ENCODE results near the gene MCEMP1.
A peak's percentile ranks its signal among the peaks of the same experiment; 100 is the strongest.

MCEMP1 gene

GRCh38 chr19:7690779-7691258 is 13.9 kb downstream of the MCEMP1 start:
- no peak overlapping the region for H3K4me3 Mint-ChIP-seq
- H3K4me1 Mint-ChIP-seq, result peaks cover 14% of the 10 kb centered on the region
- H3K27ac Mint-ChIP-seq, result no peak overlapping the region
- H3K36me3 Mint-ChIP-seq, result peaks cover 3% of the 10 kb centered on the region
- ATAC-seq (ENCODE audit: low read depth) (no peak), DNase-seq (ENCODE audit: low spot score in 2 of 2) (no peak)
- H3K27me3 Mint-ChIP-seq, result no peaks in the 10 kb centered on the region
- no peaks in the 10 kb centered on the region for H3K9me3 Mint-ChIP-seq

- Mint-ChIP-seq H3K27me3 (no peaks in the 10 kb centered on the region), H3K27ac (no peak overlapping the region), H3K9me3 (no peaks in the 10 kb centered on the region), H3K36me3 (peaks cover 5% of the 10 kb centered on the region), H3K4me1 (peaks cover 15% of the 10 kb centered on the region), H3K4me3 (no peak overlapping the region)
- no peak for DNase-seq (ENCODE audit: low spot score in 2 of 2)
- no peak for ATAC-seq (ENCODE audit: low read depth)
Measured at GRCh38 chr19:7691497-7691896, 14.6 kb downstream of the MCEMP1 start.

DNA sequence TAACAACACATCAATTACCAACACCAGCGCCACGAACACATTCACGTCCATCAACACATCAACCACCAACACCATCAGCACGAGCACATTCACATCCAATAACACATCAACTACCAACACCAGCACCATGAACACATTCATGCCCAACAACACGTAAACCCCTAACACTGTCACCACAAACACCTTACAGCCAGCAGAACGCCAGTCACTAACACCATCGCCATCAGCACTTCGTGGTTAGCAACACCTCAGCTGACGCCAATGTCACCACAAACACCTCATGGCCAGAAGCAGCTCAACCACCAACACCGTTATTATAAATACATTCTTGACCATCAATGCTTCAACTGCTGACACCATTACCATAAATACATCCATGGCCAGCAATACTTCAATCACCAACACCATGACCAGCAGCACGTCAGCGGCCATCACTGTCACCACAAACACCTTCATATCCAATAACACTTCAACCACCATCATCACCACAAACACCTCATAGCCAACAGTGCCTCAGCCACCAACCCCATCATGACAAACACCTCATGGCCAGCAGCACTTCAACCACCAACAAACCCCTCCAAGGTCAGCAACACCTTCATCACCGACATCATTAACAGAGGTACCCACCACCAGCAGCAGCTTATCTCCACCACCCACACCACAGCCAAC is 15.7 kb downstream of the MCEMP1 start:
- Mint-ChIP-seq H3K4me3 (no peak overlapping the region), H3K27ac (no peak overlapping the region), H3K36me3 (peaks cover 7% of the 10 kb centered on the region), H3K4me1 (peaks cover 15% of the 10 kb centered on the region), H3K9me3 (no peaks in the 10 kb centered on the region), H3K27me3 (no peaks in the 10 kb centered on the region)
- no peak for DNase-seq (ENCODE audit: low spot score in 2 of 2)
- ATAC-seq (ENCODE audit: low read depth), result no peak

DNA sequence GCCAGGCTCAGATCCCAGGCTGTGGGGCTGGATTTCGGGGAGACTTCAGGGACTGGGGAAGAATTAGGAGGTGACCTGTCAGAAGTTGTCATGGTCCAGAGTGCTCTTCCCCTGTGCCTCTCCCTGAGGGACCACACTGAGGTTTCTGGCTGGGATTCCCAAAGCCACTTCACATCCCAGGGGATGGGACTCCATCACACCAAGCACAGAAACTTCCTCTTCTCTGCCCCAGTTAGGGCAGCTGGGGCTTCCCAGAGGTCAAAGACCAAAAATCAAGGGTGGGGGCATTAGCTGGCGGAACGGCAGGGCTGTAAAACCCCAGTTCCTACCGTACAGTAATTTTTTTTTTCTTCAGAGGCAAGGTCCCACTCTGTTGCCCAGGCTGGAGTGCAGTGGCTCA is 17.6 kb downstream of the MCEMP1 start:
- Mint-ChIP-seq H3K27me3 (no peaks in the 10 kb centered on the region), H3K36me3 (peaks cover 7% of the 10 kb centered on the region), H3K27ac (peak overlapping the region; percentile 62), H3K9me3 (no peaks in the 10 kb centered on the region), H3K4me1 (peaks cover 26% of the 10 kb centered on the region), H3K4me3 (peak overlapping the region; percentile 16)
- ATAC-seq (ENCODE audit: low read depth) (peak; percentile 85), DNase-seq (ENCODE audit: low spot score in 2 of 2) (peak in 1 of 2 donors; percentile 48)

GRCh38 chr19:7697721-7698287 is 20.9 kb downstream of the MCEMP1 start:
- peaks cover 8% of the 10 kb centered on the region for H3K36me3 Mint-ChIP-seq
- no peaks in the 10 kb centered on the region for H3K9me3 Mint-ChIP-seq
- ATAC-seq (ENCODE audit: low read depth), result no peak
- no peak for DNase-seq (ENCODE audit: low spot score in 2 of 2)
- H3K27me3 Mint-ChIP-seq, result no peaks in the 10 kb centered on the region
- H3K27ac Mint-ChIP-seq, result no peak overlapping the region
- H3K4me1 Mint-ChIP-seq, result peaks cover 51% of the 10 kb centered on the region
- no peak overlapping the region for H3K4me3 Mint-ChIP-seq

DNA sequence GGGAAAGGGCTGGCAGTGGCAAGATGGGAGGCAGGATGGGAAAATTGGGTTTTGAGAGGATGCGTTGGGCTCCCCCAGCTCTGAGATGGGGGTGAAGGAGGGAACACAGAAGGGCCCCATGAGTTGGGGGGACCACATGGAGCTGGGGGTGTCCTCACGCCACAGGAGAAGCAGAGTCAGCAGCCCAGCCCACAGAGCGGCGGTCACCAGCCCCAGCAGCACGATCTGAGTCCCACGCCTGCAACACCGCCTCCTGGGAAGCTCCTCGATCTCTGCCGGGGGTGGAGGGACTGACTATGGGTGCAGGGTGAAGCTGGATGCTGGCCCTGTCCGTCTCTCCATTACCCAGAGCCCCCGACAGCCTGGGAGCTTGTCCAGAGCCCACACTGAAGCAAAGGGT is 21.7 kb downstream of the MCEMP1 start:
- Mint-ChIP-seq H3K27ac (peak overlapping the region; percentile 97), H3K9me3 (no peaks in the 10 kb centered on the region), H3K36me3 (peaks cover 8% of the 10 kb centered on the region), H3K4me1 (peaks cover 56% of the 10 kb centered on the region), H3K4me3 (peak overlapping the region; percentile 33), H3K27me3 (no peaks in the 10 kb centered on the region)
- ATAC-seq (ENCODE audit: low read depth) (no peak), DNase-seq (ENCODE audit: low spot score in 2 of 2) (no peak)

DNA sequence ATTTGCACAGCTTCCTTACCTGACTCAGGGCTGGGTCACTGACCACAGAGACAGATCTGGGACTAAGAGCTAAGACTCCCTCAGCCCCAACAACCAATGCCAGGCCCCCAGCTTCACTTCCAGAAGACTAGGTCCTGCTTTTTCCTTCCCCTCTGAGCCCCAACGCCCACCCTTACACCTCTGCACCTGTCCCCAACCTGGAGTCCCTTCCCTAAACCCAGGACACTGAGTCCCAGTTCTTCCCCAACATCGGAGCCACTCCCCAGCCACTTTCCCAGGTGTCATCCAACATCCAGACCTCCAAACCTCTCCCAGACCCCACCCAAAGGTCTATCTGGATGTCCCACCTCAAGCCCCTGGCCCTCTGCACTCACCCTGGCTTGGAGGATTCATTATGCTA is 22.1 kb downstream of the MCEMP1 start:
- Mint-ChIP-seq H3K36me3 (peaks cover 8% of the 10 kb centered on the region), H3K27ac (peak overlapping the region; percentile 97), H3K4me1 (peaks cover 59% of the 10 kb centered on the region), H3K27me3 (no peaks in the 10 kb centered on the region), H3K4me3 (peak overlapping the region; percentile 33), H3K9me3 (no peaks in the 10 kb centered on the region)
- ATAC-seq (ENCODE audit: low read depth), result no peak
- DNase-seq (ENCODE audit: low spot score in 2 of 2), result no peak

DNA sequence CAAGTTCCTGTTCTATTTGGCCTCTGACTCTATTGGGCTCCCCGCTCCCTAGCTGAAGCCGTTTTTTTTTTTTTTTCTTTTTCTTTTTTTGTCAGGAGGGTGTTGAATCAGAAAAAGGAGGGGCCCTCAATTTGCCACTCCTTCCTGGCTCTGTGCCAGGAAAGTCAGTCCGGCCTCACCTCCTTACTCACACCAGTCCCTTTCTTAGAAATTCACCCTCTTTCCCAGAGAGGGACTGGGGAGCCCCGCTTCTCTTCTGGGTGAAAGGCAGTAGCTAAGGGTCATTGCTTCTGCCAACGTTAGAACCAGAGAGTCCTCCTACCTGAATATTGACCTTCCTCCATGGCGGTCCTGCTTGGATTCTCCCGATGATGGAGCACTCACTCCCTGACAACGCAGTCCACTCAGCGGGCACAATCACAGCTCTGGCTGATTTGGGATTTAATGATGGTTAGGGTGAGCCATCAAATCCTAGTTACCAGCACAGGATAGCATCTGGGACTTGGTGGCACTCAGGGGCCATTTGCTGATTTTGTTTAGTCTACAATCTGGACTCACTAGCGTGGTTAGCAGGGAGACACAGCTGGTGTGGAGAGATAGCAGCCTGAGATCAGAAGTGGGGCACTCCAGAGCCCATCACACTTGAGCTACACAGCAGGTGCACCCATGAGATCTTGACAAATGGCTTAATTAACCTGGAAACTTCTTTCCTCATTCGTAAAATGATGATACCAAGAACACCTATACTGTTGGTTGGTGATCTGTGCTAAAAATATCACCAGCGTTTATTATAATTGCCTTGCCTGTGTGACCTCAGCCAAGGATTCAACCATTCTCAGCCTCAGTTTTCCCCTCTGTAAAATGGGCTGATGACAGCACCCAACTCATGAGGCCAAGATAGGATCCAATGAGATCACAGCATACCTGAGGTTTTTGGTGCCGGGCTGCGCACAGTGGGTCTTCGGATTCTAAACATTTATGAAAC is 22.8 kb downstream of the MCEMP1 start:
- H3K4me1 Mint-ChIP-seq, result peaks cover 60% of the 10 kb centered on the region
- DNase-seq (ENCODE audit: low spot score in 2 of 2), result no peak
- H3K36me3 Mint-ChIP-seq, result peaks cover 8% of the 10 kb centered on the region
- peak; percentile 17 for ATAC-seq (ENCODE audit: low read depth)
- H3K9me3 Mint-ChIP-seq, result no peaks in the 10 kb centered on the region
- H3K27ac Mint-ChIP-seq, result peak overlapping the region; percentile 97
- H3K27me3 Mint-ChIP-seq, result no peaks in the 10 kb centered on the region
- peak overlapping the region; percentile 72 for H3K4me3 Mint-ChIP-seq

DNA sequence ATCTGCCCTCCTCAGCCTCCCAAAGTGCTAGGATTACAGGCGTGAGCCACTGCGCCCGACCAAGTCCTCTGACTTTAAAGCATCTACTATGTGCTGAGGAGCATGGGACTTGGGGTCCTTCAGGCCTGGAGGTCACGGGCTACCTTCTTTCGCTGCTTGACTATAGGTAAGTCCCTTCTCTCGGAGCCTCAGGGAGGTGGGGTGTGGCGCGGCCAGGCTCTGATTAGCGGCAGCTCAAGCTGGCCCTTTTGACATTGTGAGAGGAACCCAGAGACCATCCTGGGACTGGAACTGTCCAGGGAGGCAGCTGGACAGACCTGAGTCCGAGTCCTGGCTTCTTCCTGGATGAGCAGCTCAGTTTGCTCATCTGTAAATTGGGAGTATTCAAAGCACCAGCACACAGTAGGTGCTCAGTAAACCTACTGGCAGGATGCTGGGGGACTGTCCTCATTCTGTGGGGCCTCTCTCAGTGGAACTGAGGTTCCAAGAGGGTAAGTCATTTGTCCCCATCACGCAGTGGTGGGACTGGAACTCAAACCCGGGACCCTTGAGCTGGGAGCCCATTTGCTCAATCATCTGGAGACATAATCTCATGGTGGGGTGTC is 24.3 kb downstream of the MCEMP1 start:
- Mint-ChIP-seq H3K4me3 (peak overlapping the region; percentile 64), H3K27ac (peak overlapping the region; percentile 97), H3K9me3 (no peaks in the 10 kb centered on the region), H3K4me1 (peaks cover 62% of the 10 kb centered on the region), H3K36me3 (peaks cover 8% of the 10 kb centered on the region), H3K27me3 (no peaks in the 10 kb centered on the region)
- ATAC-seq (ENCODE audit: low read depth), result no peak
- DNase-seq (ENCODE audit: low spot score in 2 of 2), result no peak

GRCh38 chr19:7701654-7702457 is 25.0 kb downstream of the MCEMP1 start, which contains the start of gene FCER2:
Gene FCER2, minus strand, starts transcription at chr19:7702131. Its CDS starts 2,371 bp downstream, at chr19:7699760.
- Mint-ChIP-seq H3K9me3 (no peaks in the 10 kb centered on the region), H3K27ac (peak within 1 kb of the TSS; percentile 97), H3K36me3 (peaks cover 5% of the 10 kb centered on the region), H3K4me1 (peaks cover 66% of the 10 kb centered on the region), H3K27me3 (no peaks in the 10 kb centered on the region), H3K4me3 (peak within 1 kb of the TSS; percentile 64)
- DNase-seq (ENCODE audit: low spot score in 2 of 2) (peak; percentile 55 to 66), ATAC-seq (ENCODE audit: low read depth) (peak; percentile 59)

DNA sequence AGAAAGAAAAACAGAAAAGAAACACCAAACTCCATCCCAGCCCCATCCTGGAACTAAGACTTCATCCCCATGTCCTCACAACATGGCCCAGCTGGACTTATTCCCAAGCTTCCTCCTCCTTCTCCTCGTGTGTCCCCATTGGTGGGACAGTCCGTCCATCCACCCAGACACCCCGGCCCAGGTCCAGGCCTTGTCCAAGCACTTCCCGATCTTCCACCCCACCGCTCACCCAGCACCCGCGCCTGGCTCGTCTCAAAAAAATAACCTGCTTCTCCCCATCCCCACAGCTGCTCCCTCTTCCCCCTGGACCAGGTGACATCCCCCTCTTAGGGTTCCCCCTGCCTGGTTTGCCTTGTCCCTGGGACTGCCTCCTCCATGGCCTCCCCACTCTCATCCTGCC is 26.4 kb downstream of the MCEMP1 start:
- H3K27me3 Mint-ChIP-seq, result no peaks in the 10 kb centered on the region
- no peaks in the 10 kb centered on the region for H3K9me3 Mint-ChIP-seq
- H3K4me1 Mint-ChIP-seq, result peaks cover 69% of the 10 kb centered on the region
- ATAC-seq (ENCODE audit: low read depth) (no peak), DNase-seq (ENCODE audit: low spot score in 2 of 2) (no peak)
- peak overlapping the region; percentile 44 for H3K4me3 Mint-ChIP-seq
- H3K36me3 Mint-ChIP-seq, result peaks cover 5% of the 10 kb centered on the region
- peak overlapping the region; percentile 97 for H3K27ac Mint-ChIP-seq

DNA sequence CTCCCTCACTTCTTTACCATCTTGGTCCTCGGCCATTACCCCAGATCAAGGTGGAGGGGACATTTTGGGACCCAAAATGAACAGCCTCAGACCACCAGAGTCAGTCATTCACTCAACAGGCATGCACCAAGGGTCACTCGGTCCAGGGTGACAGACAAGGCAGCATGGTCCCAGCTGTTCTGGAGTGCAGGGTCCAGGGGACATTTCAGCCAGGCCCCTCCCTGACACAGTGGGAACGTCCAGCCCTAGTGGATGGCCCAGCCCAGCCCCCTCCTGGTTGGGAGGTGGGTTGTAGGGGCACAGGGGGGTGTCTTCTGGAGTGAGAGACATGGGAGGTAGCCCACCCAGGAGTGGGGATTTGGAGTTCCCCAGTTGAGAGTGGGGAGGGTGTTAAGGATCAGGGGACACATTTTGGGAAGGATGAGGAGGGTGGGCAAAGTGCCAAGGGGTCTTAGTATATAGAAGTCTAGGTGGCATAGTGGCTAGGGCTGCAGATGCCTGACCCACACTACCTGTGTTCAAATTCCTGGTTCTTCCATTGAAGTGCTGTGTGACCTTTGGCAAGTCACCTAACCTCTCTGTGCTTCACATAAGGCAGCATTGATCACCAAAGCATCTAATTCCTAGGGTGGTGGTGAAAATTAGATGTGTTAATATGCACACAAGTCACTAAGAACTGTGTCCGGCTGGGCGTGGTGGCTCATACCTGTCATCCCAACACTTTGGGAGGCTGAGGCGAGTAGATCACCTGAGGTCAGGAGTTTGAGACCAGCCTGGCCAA is 27.6 kb downstream of the MCEMP1 start:
- ATAC-seq (ENCODE audit: low read depth), result no peak
- peaks cover 3% of the 10 kb centered on the region for H3K36me3 Mint-ChIP-seq
- H3K4me1 Mint-ChIP-seq, result peaks cover 68% of the 10 kb centered on the region
- H3K27me3 Mint-ChIP-seq, result no peaks in the 10 kb centered on the region
- DNase-seq (ENCODE audit: low spot score in 2 of 2), result no peak
- no peaks in the 10 kb centered on the region for H3K9me3 Mint-ChIP-seq
- H3K4me3 Mint-ChIP-seq, result peak overlapping the region; percentile 25
- peak overlapping the region; percentile 97 for H3K27ac Mint-ChIP-seq

Data from memory B cell (primary cell).